Globus pallidus (tissue), 1 donor: Measurements from ENCODE around the gene MYO18B.

Source experiments
- DNase-seq: peaks from one replicate; pipeline ENCODE4 v3.0.0-alpha.2; 2015; ENCODE audit warnings: low spot score

The MYO18B gene

GRCh38 chr22:25712661-25713400 lies 29.2 kb upstream of the MYO18B start:
- no peak for DNase-seq

GRCh38 chr22:25714070-25714469 lies 27.9 kb upstream of the MYO18B start:
- DNase-seq = no peak

- no peak for DNase-seq
These were observed 27.2 kb upstream of the MYO18B start for GRCh38 chr22:25714739-25715138.

- DNase-seq = no peak
These were observed 25.4 kb upstream of the MYO18B start for GRCh38 chr22:25716637-25717036.

- DNase-seq = no peak
These were observed 23.7 kb upstream of the MYO18B start for GRCh38 chr22:25718135-25718840.

- DNase-seq = no peak
These were observed 19.8 kb upstream of the MYO18B start for GRCh38 chr22:25722223-25722622.

- DNase-seq = no peak
These were observed 19.4 kb upstream of the MYO18B start for GRCh38 chr22:25722626-25723025.

- DNase-seq = no peak
These were observed 15.7 kb upstream of the MYO18B start for GRCh38 chr22:25726241-25726640.

- no peak for DNase-seq
These were observed 13.9 kb upstream of the MYO18B start for GRCh38 chr22:25728071-25728470.

- no peak for DNase-seq
These were observed 12.7 kb upstream of the MYO18B start for GRCh38 chr22:25729016-25729995.

GRCh38 chr22:25735650-25736049 lies 6.3 kb upstream of the MYO18B start:
- DNase-seq = no peak

- no peak for DNase-seq
These were observed 5.5 kb upstream of the MYO18B start for GRCh38 chr22:25736378-25737011.

- DNase-seq = no peak
These were observed 2.2 kb upstream of the MYO18B start for GRCh38 chr22:25739659-25740344.

- DNase-seq = no peak
These were observed 1.1 kb downstream of the MYO18B start for GRCh38 chr22:25742918-25743708.

- no peak for DNase-seq
These were observed 2.7 kb downstream of the MYO18B start for GRCh38 chr22:25744694-25745093.

- DNase-seq = no peak
These were observed 3.5 kb downstream of the MYO18B start for GRCh38 chr22:25745341-25746011.

GRCh38 chr22:25746012-25746373 lies 4.0 kb downstream of the MYO18B start:
- DNase-seq = no peak

- DNase-seq = no peak
These were observed 5.4 kb downstream of the MYO18B start for GRCh38 chr22:25747245-25747944.

GRCh38 chr22:25748140-25748539 lies 6.2 kb downstream of the MYO18B start:
- DNase-seq = no peak
